OCI-LY7 (cell line): ENCODE measurements around the gene ADPRM. TPM values are rescaled to one million over a fixed set of nuclear protein-coding genes. Genes with fewer than 3 reads are reported as not detected.

Source experiments
- BruUV-seq: library from RNA; stranded (reverse); fragments of 400-500 nt; replicated peaks from 2 replicates; lab custom pipeline; 2021; lab: Mats Ljungman, UMichigan
- CTCF ChIA-PET: fragments of 300-600 bp; sonication (Branson Sonifier 250); formaldehyde crosslinking; loops from one replicate; lab custom pipeline; 2022; ENCODE audit warnings: antibody characterized with exemption; ENCODE audit not compliant: unreplicated experiment; lab: Charles Lee
- POLR2A ChIA-PET: fragments of 300-600 bp; sonication (Branson Sonifier 250); formaldehyde crosslinking; loops from one replicate; lab custom pipeline; 2022; ENCODE audit warnings: antibody characterized with exemption; lab: Charles Lee
- DNase-seq: peaks from one replicate; pipeline ENCODE4 v3.0.0-alpha.2; 2015; ENCODE audit warnings: low spot score
- H2AFZ ChIP-seq: fragments of 200-600 bp; sonication (generic), shearing (Covaris generic); 2 replicates; pipeline ENCODE4 v1.6.1; 2014; ENCODE audit warnings: mild to moderate bottlenecking, antibody characterized with exemption, low read length, moderate library complexity
- H3K27ac ChIP-seq: fragments of 200-600 bp; sonication (generic); 2 replicates; pipeline ENCODE4 v1.5.1; 2014; ENCODE audit warnings: mixed run types, low read depth, mild to moderate bottlenecking, moderate library complexity, low read length, inconsistent platforms; ENCODE audit not compliant: poor library complexity, severe bottlenecking
- H3K36me3 ChIP-seq: fragments of 200-600 bp; sonication (generic); 2 replicates; pipeline ENCODE4 v1.6.1; 2014; ENCODE audit warnings: mild to moderate bottlenecking, antibody characterized with exemption, low read length, moderate library complexity, mixed read lengths; ENCODE audit not compliant: insufficient read depth
- H3K4me1 ChIP-seq: fragments of 200-600 bp; sonication (generic); 2 replicates; pipeline ENCODE4 v1.5.1; 2014; ENCODE audit warnings: mild to moderate bottlenecking, low read length; ENCODE audit not compliant: insufficient read depth, poor library complexity, severe bottlenecking
- H3K4me2 ChIP-seq: fragments of 200-600 bp; sonication (generic); 2 replicates; pipeline ENCODE4 v1.6.1; 2014; ENCODE audit warnings: mild to moderate bottlenecking, low read length
- H3K4me3 ChIP-seq: fragments of 200-600 bp; sonication (generic); 2 replicates; pipeline ENCODE4 v1.5.1; 2014; ENCODE audit warnings: mild to moderate bottlenecking, low read depth, low read length; ENCODE audit not compliant: poor library complexity, severe bottlenecking
- H3K79me2 ChIP-seq: fragments of 200-600 bp; sonication (generic); 2 replicates; pipeline ENCODE4 v1.6.1; 2016; ENCODE audit warnings: low read depth, mild to moderate bottlenecking, low read length, moderate library complexity, mixed read lengths; ENCODE audit not compliant: insufficient read depth
- H3K9me2 ChIP-seq: fragments of 200-600 bp; sonication (generic); 2 replicates; pipeline ENCODE4 v1.6.1; 2016; ENCODE audit warnings: mild to moderate bottlenecking, low read length, mixed read lengths; ENCODE audit not compliant: insufficient read depth
- H3K9me3 ChIP-seq: fragments of 200-600 bp; sonication (generic); 2 replicates; pipeline ENCODE4 v1.6.1; 2014; ENCODE audit warnings: mild to moderate bottlenecking, mixed run types, low read length, mixed read lengths
- H4K20me1 ChIP-seq: fragments of 200-600 bp; sonication (generic); 2 replicates; pipeline ENCODE4 v1.6.1; 2014; ENCODE audit warnings: mild to moderate bottlenecking, antibody characterized with exemption, low read length, moderate library complexity, mixed read lengths; ENCODE audit not compliant: insufficient read depth
- CTCF ChIP-seq: fragments of 200-600 bp; sonication (generic); conservative IDR thresholded peaks from 2 replicates; pipeline ENCODE4 v1.5.1; 2014; ENCODE audit warnings: mild to moderate bottlenecking, antibody characterized with exemption, low read length, moderate library complexity, mixed read lengths
- EZH2phosphoT487 ChIP-seq: fragments of 200-600 bp; sonication (generic); IDR thresholded peaks from 2 replicates; pipeline ENCODE4 v1.6.1; 2018; ENCODE audit warnings: low read depth, borderline replicate concordance, mild to moderate bottlenecking, mixed run types, antibody characterized with exemption, low read length, moderate library complexity, mixed read lengths
- intact Hi-C: fragments of 100-400 bp; cut with micrococcal nuclease; formaldehyde crosslinking; loops from one replicate; pipeline ENCODE4 v1.10.0; 2022; ENCODE audit not compliant: unreplicated experiment
- total RNA-seq, 2 experiments: library from RNA; depleted of rRNA in 1 of 2; stranded (reverse); fragments of >200 nt in 1 of 2; shearing (Covaris generic) in 1 of 2; gene quantifications; 2 replicates each; pipeline ENCODE4 v1.2.3, GENCODE V29; 2014 to 2022

ADPRM gene
- total RNA-seq, 2 experiments from 2014 or later, result 5.5 to 7.0 TPM

- no peaks in the 10 kb centered on the region for H3K79me2 ChIP-seq
- POLR2A ChIA-PET, result no interaction called here
- no peak overlapping the region for H3K27ac ChIP-seq
- H2AFZ ChIP-seq, result no peak overlapping the region
- no peaks in the 10 kb centered on the region for H4K20me1 ChIP-seq
- no peaks in the 10 kb centered on the region for H3K9me2 ChIP-seq
- intact Hi-C loops, result no loop called here
- H3K4me2 ChIP-seq, result no peak overlapping the region
- CTCF ChIA-PET, result no interaction called here
- no peak overlapping the region for H3K4me3 ChIP-seq
- DNase-seq, result no peak
- BruUV-seq, result no TSS peak
- no peaks in the 10 kb centered on the region for H3K36me3 ChIP-seq
- TF ChIP-seq CTCF (peak; percentile 72), EZH2phosphoT487 (no peak)
- no peaks in the 10 kb centered on the region for H3K9me3 ChIP-seq
- H3K4me1 ChIP-seq, result no peaks in the 10 kb centered on the region
These were observed 39.8 kb downstream of the ADPRM start for GRCh38 chr17:10737168-10737622.

- no peaks in the 10 kb centered on the region for H4K20me1 ChIP-seq
- H2AFZ ChIP-seq, result no peak overlapping the region
- DNase-seq, result no peak
- H3K9me2 ChIP-seq, result no peaks in the 10 kb centered on the region
- intact Hi-C loops, result no loop called here
- TF ChIP-seq CTCF (no peak), EZH2phosphoT487 (no peak)
- H3K27ac ChIP-seq, result no peak overlapping the region
- no peaks in the 10 kb centered on the region for H3K9me3 ChIP-seq
- no TSS peak for BruUV-seq
- CTCF ChIA-PET, result no interaction called here
- POLR2A ChIA-PET, result no interaction called here
- no peaks in the 10 kb centered on the region for H3K4me1 ChIP-seq
- H3K79me2 ChIP-seq, result no peaks in the 10 kb centered on the region
- H3K4me2 ChIP-seq, result no peak overlapping the region
- no peak overlapping the region for H3K4me3 ChIP-seq
- H3K36me3 ChIP-seq, result no peaks in the 10 kb centered on the region
These were observed 40.3 kb downstream of the ADPRM start for GRCh38 chr17:10737736-10738135.

- H3K9me3 ChIP-seq, result no peaks in the 10 kb centered on the region
- no peak overlapping the region for H2AFZ ChIP-seq
- BruUV-seq, result no TSS peak
- no peaks in the 10 kb centered on the region for H4K20me1 ChIP-seq
- no peaks in the 10 kb centered on the region for H3K79me2 ChIP-seq
- ChIA-PET CTCF (no interaction called here), POLR2A (no interaction called here)
- TF ChIP-seq CTCF (no peak), EZH2phosphoT487 (no peak)
- intact Hi-C loops, result no loop called here
- no peak for DNase-seq
- no peaks in the 10 kb centered on the region for H3K9me2 ChIP-seq
- H3K27ac ChIP-seq, result no peak overlapping the region
- no peaks in the 10 kb centered on the region for H3K36me3 ChIP-seq
- no peak overlapping the region for H3K4me3 ChIP-seq
- H3K4me2 ChIP-seq, result no peak overlapping the region
- no peaks in the 10 kb centered on the region for H3K4me1 ChIP-seq
These were observed 41.3 kb downstream of the ADPRM start for GRCh38 chr17:10738521-10739258.
